OCI-LY3 (cell line): ENCODE results near the gene HMCN1.

Source experiments
- H2AFZ ChIP-seq: fragments of 200-600, 300-600 bp; shearing (Covaris generic); 2 replicates; pipeline ENCODE4 v1.6.0; 2014; ENCODE audit warnings: antibody characterized with exemption, low read depth, low read length
- H3K27ac ChIP-seq: fragments of 200-600, 300-600 bp; sonication (generic); 2 replicates; pipeline ENCODE4 v1.5.1; 2014; ENCODE audit warnings: mild to moderate bottlenecking, low read length, moderate library complexity, mixed read lengths
- H3K27me3 ChIP-seq: fragments of 200-600, 300-600 bp; sonication (generic); 2 replicates; pipeline ENCODE4 v1.6.1; 2014; ENCODE audit warnings: low read depth, low read length, mixed read lengths
- H3K36me3 ChIP-seq: fragments of 200-600, 300-600 bp; sonication (generic); replicated peaks from 2 replicates; pipeline ENCODE3; 2014; ENCODE audit warnings: low read depth, low read length, mixed read lengths
- H3K4me1 ChIP-seq: fragments of 300-600, 200-600 bp; sonication (generic); 2 replicates; pipeline ENCODE4 v1.6.1; 2014; ENCODE audit warnings: low read length, mixed read lengths
- H3K4me2 ChIP-seq: fragments of 200-600, 300-600 bp; sonication (generic); 2 replicates; pipeline ENCODE4 v1.6.1; 2014; ENCODE audit warnings: low read length, mixed read lengths
- H3K4me3 ChIP-seq: fragments of 300-600, 200-600 bp; sonication (generic); 2 replicates; pipeline ENCODE4 v1.5.1; 2014; ENCODE audit warnings: antibody characterized with exemption, mild to moderate bottlenecking, low read length, moderate library complexity
- H3K79me2 ChIP-seq: fragments of 300-600, 200-600 bp; shearing (Covaris generic); 2 replicates; pipeline ENCODE4 v1.6.1; 2014; ENCODE audit warnings: mild to moderate bottlenecking, low read length, mixed read lengths
- H3K9ac ChIP-seq: fragments of 300-600, 200-600 bp; shearing (Covaris generic); 2 replicates; pipeline ENCODE4 v1.6.0; 2014; ENCODE audit warnings: mild to moderate bottlenecking, low read length, moderate library complexity
- H3K9me3 ChIP-seq: fragments of 200-600, 300-600 bp; shearing (Covaris generic); 2 replicates; pipeline ENCODE4 v1.6.1; 2014; ENCODE audit warnings: low read length, mixed read lengths; ENCODE audit not compliant: insufficient read depth
- H4K20me1 ChIP-seq: fragments of 200-600, 300-600 bp; sonication (generic); 2 replicates; pipeline ENCODE4 v1.6.1; 2016; ENCODE audit warnings: low read length, mixed read lengths; ENCODE audit not compliant: insufficient read depth
- CTCF ChIP-seq: fragments of 200-600, 300-600 bp; sonication (generic); IDR thresholded peaks from 2 replicates; pipeline ENCODE4 v1.5.1; 2014; ENCODE audit warnings: antibody characterized with exemption, low read length, low read depth
- EZH2phosphoT487 ChIP-seq: fragments of 200-600 bp; shearing (Covaris generic); IDR thresholded peaks from 2 replicates; pipeline ENCODE4 v1.6.1; 2018; ENCODE audit warnings: antibody characterized with exemption, mixed run types, low read depth

The HMCN1 gene

DNA sequence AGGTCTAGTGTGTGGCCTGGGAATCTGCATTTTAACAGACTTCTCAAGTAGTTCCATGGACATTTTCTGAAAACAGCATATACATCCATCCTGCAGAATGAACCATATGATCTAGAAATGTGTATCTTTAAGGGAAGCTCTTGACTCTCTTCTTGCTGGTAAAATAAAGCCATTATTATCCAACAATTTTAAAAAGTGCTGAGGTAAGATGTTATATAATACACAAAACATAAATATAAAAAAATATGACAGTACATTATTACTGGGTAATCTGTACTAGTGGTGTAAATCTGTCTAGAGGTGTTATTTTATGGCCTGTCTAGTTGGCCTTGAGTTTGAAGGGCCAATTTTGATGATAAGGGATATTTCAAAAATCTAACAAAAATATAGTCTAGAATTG, 201.2 kb downstream of the HMCN1 start:
- H2AFZ ChIP-seq, result no peak overlapping the region
- TF ChIP-seq EZH2phosphoT487 (no peak), CTCF (no peak)
- H3K36me3 ChIP-seq, result no peaks in the 10 kb centered on the region
- H3K4me3 ChIP-seq, result no peak overlapping the region
- H3K9ac ChIP-seq, result no peak overlapping the region
- H3K27ac ChIP-seq, result no peak overlapping the region
- H3K79me2 ChIP-seq, result no peaks in the 10 kb centered on the region
- H3K4me1 ChIP-seq, result peaks cover 28% of the 10 kb centered on the region
- no peaks in the 10 kb centered on the region for H3K9me3 ChIP-seq
- H3K27me3 ChIP-seq, result no peaks in the 10 kb centered on the region
- no peak overlapping the region for H3K4me2 ChIP-seq
- H4K20me1 ChIP-seq, result no peaks in the 10 kb centered on the region

- no peak overlapping the region for H3K4me2 ChIP-seq
- no peaks in the 10 kb centered on the region for H3K27me3 ChIP-seq
- peaks cover 20% of the 10 kb centered on the region for H3K4me1 ChIP-seq
- no peaks in the 10 kb centered on the region for H3K9me3 ChIP-seq
- no peak overlapping the region for H3K27ac ChIP-seq
- no peak overlapping the region for H3K9ac ChIP-seq
- no peak overlapping the region for H2AFZ ChIP-seq
- no peaks in the 10 kb centered on the region for H3K79me2 ChIP-seq
- no peaks in the 10 kb centered on the region for H3K36me3 ChIP-seq
- H4K20me1 ChIP-seq, result no peaks in the 10 kb centered on the region
- TF ChIP-seq CTCF (no peak), EZH2phosphoT487 (no peak)
- H3K4me3 ChIP-seq, result no peak overlapping the region
Measured at GRCh38 chr1:185936641-185937040, 202.4 kb downstream of the HMCN1 start.

DNA sequence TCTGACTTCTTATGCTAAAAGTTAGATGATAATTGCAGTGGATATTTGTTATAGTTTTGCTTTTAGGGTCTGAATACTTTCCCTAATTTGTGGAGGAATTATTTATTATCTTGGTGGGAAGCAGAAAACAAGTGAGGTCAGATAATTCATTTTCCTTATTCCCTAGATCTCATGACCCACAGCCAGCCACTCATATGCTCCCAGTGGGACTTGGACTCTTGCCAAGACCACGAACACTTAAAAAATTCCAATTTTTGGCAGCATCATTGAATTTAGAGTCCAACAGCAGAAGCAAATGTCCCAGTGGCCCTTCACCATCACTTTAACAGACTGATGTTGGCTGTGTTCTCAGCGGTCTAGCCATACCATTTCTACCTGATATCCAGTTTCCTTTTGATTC, 204.2 kb downstream of the HMCN1 start:
- no peaks in the 10 kb centered on the region for H3K36me3 ChIP-seq
- H3K27ac ChIP-seq, result no peak overlapping the region

GRCh38 chr1:185939142-185939541, 205.0 kb downstream of the HMCN1 start:
- no peak overlapping the region for H3K9ac ChIP-seq
- no peaks in the 10 kb centered on the region for H4K20me1 ChIP-seq
- H2AFZ ChIP-seq, result no peak overlapping the region
- TF ChIP-seq CTCF (no peak), EZH2phosphoT487 (no peak)
- peaks cover 7% of the 10 kb centered on the region for H3K4me1 ChIP-seq
- H3K4me2 ChIP-seq, result no peak overlapping the region
- no peak overlapping the region for H3K4me3 ChIP-seq
- H3K79me2 ChIP-seq, result no peaks in the 10 kb centered on the region
- H3K27me3 ChIP-seq, result no peaks in the 10 kb centered on the region
- no peaks in the 10 kb centered on the region for H3K36me3 ChIP-seq
- no peaks in the 10 kb centered on the region for H3K9me3 ChIP-seq
- H3K27ac ChIP-seq, result no peak overlapping the region

More for the DNA sequence above, 204.2 kb downstream of the HMCN1 start:
- Histone ChIP-seq H4K20me1 (no peaks in the 10 kb centered on the region), H3K9ac (no peak overlapping the region), H3K9me3 (no peaks in the 10 kb centered on the region), H3K79me2 (no peaks in the 10 kb centered on the region), H2AFZ (no peak overlapping the region), H3K4me3 (no peak overlapping the region), H3K4me2 (no peak overlapping the region), H3K4me1 (peaks cover 8% of the 10 kb centered on the region), H3K27me3 (no peaks in the 10 kb centered on the region)
- TF ChIP-seq CTCF, result no peak
- TF ChIP-seq EZH2phosphoT487, result no peak
